GM13977 (cell line): Measurements from ENCODE around the gene MUC2.

Source experiments
- DNase-seq: peaks from one replicate; pipeline ENCODE4 v3.0.0; 2012; ENCODE audit warnings: low spot score
- in situ Hi-C: fragments of 300-500 bp; cut with MboI; formaldehyde crosslinking; loops from one replicate; pipeline ENCODE4 v1.12.0; 2022; ENCODE audit warnings: low sequenced_read_pairs, low pct_unique_long_range_greater_than_20kb, mixed read lengths, inconsistent platforms; ENCODE audit not compliant: unreplicated experiment
- TF ChIP-seq, protein P1 (sequence below): IDR thresholded peaks from 2 replicates; pipeline ENCODE4 v1.5.1; 2012; ENCODE audit warnings: mild to moderate bottlenecking, control low read depth; ENCODE audit not compliant: insufficient read depth; ENCODE audit errors: extremely low read depth, missing control alignments

The MUC2 gene

DNA sequence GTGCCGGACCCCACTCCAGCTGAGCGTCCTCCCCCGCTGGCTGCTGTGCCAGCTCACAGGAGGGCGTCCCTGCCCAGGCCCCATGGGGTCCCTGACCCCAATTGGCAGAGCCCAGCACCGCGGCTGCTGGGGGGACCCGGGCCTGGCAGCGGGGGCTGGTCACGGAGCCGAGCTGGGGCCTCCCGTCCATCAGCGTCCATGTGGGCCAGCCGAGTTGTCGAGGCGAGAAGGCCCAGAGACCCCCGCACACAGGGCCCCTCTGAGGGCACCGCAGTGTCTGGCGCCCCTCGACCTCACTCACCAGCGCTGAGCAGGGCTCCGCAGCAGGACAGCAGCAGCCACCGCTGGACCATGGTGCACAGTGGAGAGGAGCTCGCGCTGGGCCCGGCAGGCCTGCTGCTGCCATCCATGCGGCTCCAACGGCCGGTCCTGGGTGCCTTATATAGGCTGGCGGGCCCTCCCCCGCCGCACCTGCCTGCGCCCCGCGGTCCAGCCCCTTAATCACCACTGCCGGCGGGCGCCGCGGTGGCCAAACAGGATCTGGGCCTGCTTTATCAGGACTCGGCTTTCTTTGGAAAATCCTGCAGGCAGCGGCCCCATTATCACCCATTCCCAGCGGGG is 38.3 kb upstream of the MUC2 start, which contains the start of gene MUC6:
Gene MUC6, minus strand, starts transcription at position 416 of the 621 bp plus-strand sequence. Its CDS starts 63 bp downstream, at position 353.
- in situ Hi-C loops, result no loop called here

DNA sequence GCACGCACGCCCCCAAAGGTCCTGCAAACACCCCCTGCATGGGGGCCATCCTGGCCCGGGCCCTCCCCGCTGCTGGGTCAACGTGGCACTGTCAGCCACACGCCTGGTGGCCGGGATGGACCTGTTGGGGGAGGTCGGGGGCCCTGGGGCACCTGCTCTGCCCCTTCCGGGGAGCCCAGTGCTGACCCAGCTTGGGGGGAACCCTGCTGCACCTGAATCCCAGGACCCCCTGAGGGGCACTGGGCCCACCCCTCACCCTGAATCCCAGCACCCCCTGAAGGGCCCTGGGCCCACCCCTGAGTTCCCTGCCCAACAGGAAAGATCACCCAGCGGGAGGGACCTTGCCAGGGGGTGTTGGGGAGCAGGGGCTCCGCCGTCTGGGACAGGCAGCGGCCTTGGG is 37.7 kb upstream of the MUC2 start:
- TF ChIP-seq, protein P1, sequence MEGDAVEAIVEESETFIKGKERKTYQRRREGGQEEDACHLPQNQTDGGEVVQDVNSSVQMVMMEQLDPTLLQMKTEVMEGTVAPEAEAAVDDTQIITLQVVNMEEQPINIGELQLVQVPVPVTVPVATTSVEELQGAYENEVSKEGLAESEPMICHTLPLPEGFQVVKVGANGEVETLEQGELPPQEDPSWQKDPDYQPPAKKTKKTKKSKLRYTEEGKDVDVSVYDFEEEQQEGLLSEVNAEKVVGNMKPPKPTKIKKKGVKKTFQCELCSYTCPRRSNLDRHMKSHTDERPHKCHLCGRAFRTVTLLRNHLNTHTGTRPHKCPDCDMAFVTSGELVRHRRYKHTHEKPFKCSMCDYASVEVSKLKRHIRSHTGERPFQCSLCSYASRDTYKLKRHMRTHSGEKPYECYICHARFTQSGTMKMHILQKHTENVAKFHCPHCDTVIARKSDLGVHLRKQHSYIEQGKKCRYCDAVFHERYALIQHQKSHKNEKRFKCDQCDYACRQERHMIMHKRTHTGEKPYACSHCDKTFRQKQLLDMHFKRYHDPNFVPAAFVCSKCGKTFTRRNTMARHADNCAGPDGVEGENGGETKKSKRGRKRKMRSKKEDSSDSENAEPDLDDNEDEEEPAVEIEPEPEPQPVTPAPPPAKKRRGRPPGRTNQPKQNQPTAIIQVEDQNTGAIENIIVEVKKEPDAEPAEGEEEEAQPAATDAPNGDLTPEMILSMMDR, result no peak
- no peak for DNase-seq
- in situ Hi-C loops, result no loop called here

More for the DNA sequence above, 38.3 kb upstream of the MUC2 start, which contains the start of gene MUC6:
- TF ChIP-seq, protein P1, result no peak
- DNase-seq, result no peak

DNA sequence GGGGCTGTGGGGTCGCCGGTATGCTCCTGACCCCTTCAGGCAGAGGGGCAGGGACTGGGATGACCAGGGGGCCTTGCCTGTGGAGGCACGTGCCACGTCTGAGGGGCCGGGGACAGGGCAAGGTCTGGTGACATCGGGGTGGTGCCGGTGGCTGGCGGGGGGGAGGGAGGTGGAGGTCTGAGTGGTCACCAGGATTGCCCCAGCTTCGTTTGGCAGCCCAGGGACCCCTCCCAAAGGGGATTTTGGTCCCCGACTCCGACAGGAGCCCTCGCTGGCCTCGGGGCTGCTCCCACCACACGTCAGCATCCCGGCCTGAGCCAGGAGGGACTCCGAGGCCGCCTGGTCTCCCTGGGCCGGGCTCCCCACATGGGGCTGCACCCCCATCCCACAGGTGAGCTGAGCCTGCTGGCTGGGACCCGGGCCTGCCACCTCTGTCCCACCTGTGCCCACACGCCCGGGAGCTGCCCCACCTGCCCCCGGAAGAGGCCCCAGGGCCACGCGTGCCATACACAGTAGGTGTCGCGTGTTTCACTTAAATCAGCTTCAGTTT is 37.1 kb upstream of the MUC2 start:
- in situ Hi-C loops, result no loop called here
- TF ChIP-seq, protein P1, result no peak
- DNase-seq, result no peak

DNA sequence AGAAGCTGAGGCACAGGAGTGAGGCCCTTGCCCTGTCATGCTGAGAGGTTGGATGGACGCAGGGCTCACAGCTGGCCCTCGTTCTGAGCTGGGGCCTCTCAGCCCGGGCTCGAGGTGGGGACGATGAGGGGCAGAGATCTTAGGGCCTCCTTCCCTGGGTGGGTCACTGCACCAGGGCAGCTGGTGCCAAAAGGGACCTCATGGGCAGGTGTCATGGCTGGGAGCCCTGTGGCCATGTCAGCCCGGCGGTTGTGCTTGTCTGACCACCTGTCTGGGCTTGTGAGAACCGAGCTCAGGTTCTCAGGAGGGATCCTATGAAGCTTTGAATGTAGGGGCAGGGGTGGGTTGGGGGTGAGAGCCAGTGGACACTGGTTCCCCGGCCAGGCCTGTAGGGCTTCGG is 36.3 kb upstream of the MUC2 start:
- TF ChIP-seq, protein P1, result no peak
- DNase-seq, result no peak
- in situ Hi-C loops, result no loop called here

DNA sequence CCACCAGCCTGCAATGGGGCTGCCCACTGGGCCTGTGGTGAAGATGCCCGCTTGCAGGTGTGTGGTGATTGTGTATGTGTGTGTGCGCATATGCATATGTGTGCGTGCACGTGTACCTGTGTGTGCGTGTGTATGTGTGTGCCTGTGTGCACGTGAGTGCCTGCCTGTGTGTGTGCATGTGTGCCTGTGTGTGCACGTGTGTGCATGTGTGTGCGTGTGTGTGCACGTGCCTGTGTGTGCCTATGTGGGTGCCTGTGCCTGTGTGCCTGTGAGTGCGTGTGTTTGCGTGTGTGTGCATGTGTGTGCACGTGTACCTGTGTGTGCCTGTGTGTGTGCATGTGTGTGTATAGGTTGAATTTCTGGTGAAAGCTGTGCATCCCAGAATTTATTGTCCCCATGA is 35.8 kb upstream of the MUC2 start:
- in situ Hi-C loops, result no loop called here
- TF ChIP-seq, protein P1, result no peak

DNA sequence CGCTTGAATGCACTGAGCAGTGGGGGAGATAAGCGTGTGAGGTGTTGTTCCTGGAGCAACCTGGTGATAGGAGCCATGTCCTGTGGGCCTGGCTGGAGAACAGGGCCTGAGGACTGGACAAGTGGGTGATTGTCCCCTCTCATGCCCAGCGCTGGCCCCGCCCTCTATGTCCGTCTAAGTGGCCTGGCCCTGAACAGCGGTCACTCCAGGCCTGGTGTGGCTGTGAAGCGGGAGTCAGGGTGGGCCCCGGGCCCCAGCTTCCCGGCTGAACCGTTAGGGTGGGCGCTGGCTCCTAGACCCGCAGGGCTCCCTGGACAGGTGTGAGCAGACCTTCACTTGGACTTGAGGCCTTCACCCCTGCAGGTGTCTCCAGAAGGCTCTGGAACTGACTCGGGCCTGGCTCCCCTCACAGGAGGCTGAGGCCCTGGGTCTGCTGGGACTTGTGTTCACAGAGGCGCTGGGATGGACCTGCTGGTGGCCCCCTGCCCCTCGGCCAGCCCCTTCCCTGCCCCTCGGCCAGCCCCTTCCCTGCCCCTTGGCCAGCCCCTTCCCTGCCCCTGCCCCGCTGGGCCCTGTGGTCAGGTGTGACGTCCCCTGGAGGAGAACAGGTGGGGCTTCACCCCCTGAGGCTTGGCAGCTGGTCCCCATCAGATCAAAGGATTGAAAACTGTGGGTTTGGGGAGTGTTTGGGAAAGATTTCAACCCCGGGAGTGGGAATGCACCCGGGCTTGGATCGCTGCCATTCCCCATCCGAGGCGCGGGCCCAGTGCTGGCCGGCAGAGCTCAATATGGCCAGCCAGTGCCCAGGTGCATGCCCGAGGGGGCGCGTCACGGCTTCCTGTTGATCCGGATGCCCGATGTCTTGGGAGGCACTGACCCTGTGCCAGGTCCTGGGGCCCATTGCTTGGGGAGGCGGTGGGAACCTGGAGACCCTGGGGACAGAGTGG is 34.9 kb upstream of the MUC2 start:
- in situ Hi-C loops, result no loop called here
- TF ChIP-seq, protein P1, result no peak
- no peak for DNase-seq

More for the DNA sequence above, 35.8 kb upstream of the MUC2 start:
- no peak for DNase-seq
